Peyer's patch (tissue), 4 donors: Measurements from ENCODE around the gene ESAM. TPM values are rescaled to one million over a fixed set of nuclear protein-coding genes. Genes with fewer than 3 reads are reported as not detected.

Source experiments
- DNase-seq, 3 donors: peaks; one replicate each; pipeline ENCODE4 v3.0.0-alpha.2; 2017 to 2019
- H3K27ac ChIP-seq, 4 donors: fragments of 200-600 bp; sonication (generic); one replicate each; pipeline ENCODE4 v1.5.1; 2016 to 2019
- H3K27me3 ChIP-seq, 2 donors: fragments of 200-600 bp; sonication (generic); one replicate each; pipeline ENCODE4 v1.5.1; 2019
- H3K36me3 ChIP-seq, 3 donors: fragments of 200-600 bp; sonication (generic); one replicate each; pipeline ENCODE4 v1.5.1; 2016 to 2019
- H3K4me1 ChIP-seq, 4 donors: fragments of 200-600 bp; sonication (generic); one replicate each; pipeline ENCODE4 v1.5.1; 2016 to 2019
- H3K4me3 ChIP-seq, 4 donors: fragments of 200-600 bp; sonication (generic); 1 replicate in 3 of 4; 2 replicates in 1 of 4; pipeline ENCODE4 v1.5.1; 2016 to 2019; ENCODE audit warnings: mild to moderate bottlenecking in 1 of 4
- H3K9me3 ChIP-seq, 4 donors: fragments of 200-600 bp; sonication (generic); one replicate each; pipeline ENCODE4 v1.5.1; 2016 to 2019; ENCODE audit warnings: mild to moderate bottlenecking in 1 of 4
- CTCF ChIP-seq, 6 experiments: fragments of 450-650 bp in 4 of 6; fragments of 200-600 bp in 2 of 6; sonication (generic) in 1 of 6; IDR thresholded peaks; one replicate each; pipeline ENCODE4 v1.5.1; 2017 to 2019; ENCODE audit warnings: antibody characterized with exemption in 6 of 6, mild to moderate bottlenecking in 3 of 6, moderate library complexity in 1 of 6
- POLR2A ChIP-seq, 2 donors: fragments of 450-650 bp; IDR thresholded peaks; one replicate each; pipeline ENCODE4 v1.5.1; 2017; ENCODE audit warnings: antibody characterized with exemption in 2 of 2, mild to moderate bottlenecking in 2 of 2, moderate library complexity in 2 of 2
- total RNA-seq, 4 donors: library from RNA; depleted of rRNA; stranded (reverse); fragments of >200 nt; gene quantifications; one replicate each; pipeline ENCODE4 v1.1.0, GENCODE V29; 2016

Gene ESAM
- total RNA-seq, 4 donors from 2014 or later: 1.2 to 11.1 (median 6.6) TPM

- TF ChIP-seq CTCF (IDR thresholded peaks at IDR 0.05): no peak
- TF ChIP-seq POLR2A (IDR thresholded peaks at IDR 0.05): no peak
- Histone ChIP-seq H3K9me3 (no peaks in the 10 kb centered on the region), H3K27me3 (no peaks in the 10 kb centered on the region), H3K4me1 (peaks cover 0 to 28% (median 6%) of the 10 kb centered on the region in 4 donors), H3K36me3 (no peaks in the 10 kb centered on the region), H3K4me3 (peak overlapping the region; percentile 64 to 75 (median 70)), H3K27ac (no peak overlapping the region)
- no peak for DNase-seq
Measured at GRCh38 chr11:124745270-124745834, 16.7 kb downstream of the ESAM start.

- no peak overlapping the region for H3K27ac ChIP-seq
- peaks cover 0 to 36% (median 12%) of the 10 kb centered on the region in 4 donors for H3K4me1 ChIP-seq
- H3K9me3 ChIP-seq: no peaks in the 10 kb centered on the region
- no peaks in the 10 kb centered on the region for H3K27me3 ChIP-seq
- TF ChIP-seq CTCF (IDR thresholded peaks at IDR 0.05) (no peak), POLR2A (IDR thresholded peaks at IDR 0.05) (no peak)
- no peaks in the 10 kb centered on the region for H3K36me3 ChIP-seq
- no peak for DNase-seq
- H3K4me3 ChIP-seq: no peak overlapping the region
Measured at GRCh38 chr11:124743050-124743449, 19.0 kb downstream of the ESAM start.

GRCh38 chr11:124742555-124742954 is 19.5 kb downstream of the ESAM start:
- H3K36me3 ChIP-seq: no peaks in the 10 kb centered on the region
- no peak for TF ChIP-seq POLR2A (IDR thresholded peaks at IDR 0.05)
- no peak for TF ChIP-seq CTCF (IDR thresholded peaks at IDR 0.05)
- DNase-seq: no peak
- H3K27ac ChIP-seq: no peak overlapping the region
- no peaks in the 10 kb centered on the region for H3K27me3 ChIP-seq
- H3K9me3 ChIP-seq: no peaks in the 10 kb centered on the region
- H3K4me3 ChIP-seq: no peak overlapping the region
- peaks cover 0 to 36% (median 12%) of the 10 kb centered on the region in 4 donors for H3K4me1 ChIP-seq

GRCh38 chr11:124740277-124740882 is 21.7 kb downstream of the ESAM start:
- Histone ChIP-seq H3K27ac (peak overlapping the region in 1 of 4 donors; percentile 47), H3K27me3 (no peaks in the 10 kb centered on the region), H3K36me3 (no peaks in the 10 kb centered on the region), H3K9me3 (no peaks in the 10 kb centered on the region), H3K4me3 (peak overlapping the region; percentile 52 to 66 (median 53)), H3K4me1 (peaks cover 0 to 17% (median 9%) of the 10 kb centered on the region in 4 donors)
- peak; percentile 56 to 71 (median 60) for DNase-seq
- TF ChIP-seq CTCF (IDR thresholded peaks at IDR 0.05) (peak; percentile 44 to 57 (median 46)), POLR2A (IDR thresholded peaks at IDR 0.05) (no peak)

GRCh38 chr11:124739479-124740276 is 22.4 kb downstream of the ESAM start, which contains the start of gene NRGN:
Gene NRGN, plus strand, starts transcription at chr11:124739942. Its CDS starts 143 bp downstream, at chr11:124740085.
- peak; percentile 89 to 95 (median 91) for DNase-seq
- no peaks in the 10 kb centered on the region for H3K27me3 ChIP-seq
- peak within 1 kb of the TSS in 1 of 4 donors; percentile 47 for H3K27ac ChIP-seq
- no peaks in the 10 kb centered on the region for H3K36me3 ChIP-seq
- H3K4me1 ChIP-seq: peaks cover 0 to 14% (median 9%) of the 10 kb centered on the region in 4 donors
- no peaks in the 10 kb centered on the region for H3K9me3 ChIP-seq
- peak within 1 kb of the TSS; percentile 52 to 66 (median 53) for H3K4me3 ChIP-seq
- TF ChIP-seq POLR2A (IDR thresholded peaks at IDR 0.05) (no peak), CTCF (IDR thresholded peaks at IDR 0.05) (no peak)
